Sigmoid colon (tissue), 4 donors: ENCODE results near the gene FSTL4.

ENCODE experiments used
- EP300 ChIP-seq, 4 donors: sonication (generic); formaldehyde crosslinking; IDR thresholded peaks; one replicate each; pipeline ENCODE4 v1.6.1; 2017; ENCODE audit warnings: antibody characterized with exemption in 4 of 4
- POLR2A ChIP-seq, 2 donors: fragments of 450-650 bp; IDR thresholded peaks; one replicate each; pipeline ENCODE4 v1.6.1; 2016; ENCODE audit warnings: antibody characterized with exemption in 2 of 2, mild to moderate bottlenecking in 2 of 2, moderate library complexity in 2 of 2
- POLR2AphosphoS5 ChIP-seq, 4 donors: sonication (generic); formaldehyde crosslinking; IDR thresholded peaks; one replicate each; pipeline ENCODE4 v1.6.1; 2017; ENCODE audit warnings: antibody characterized with exemption in 4 of 4

DNA sequence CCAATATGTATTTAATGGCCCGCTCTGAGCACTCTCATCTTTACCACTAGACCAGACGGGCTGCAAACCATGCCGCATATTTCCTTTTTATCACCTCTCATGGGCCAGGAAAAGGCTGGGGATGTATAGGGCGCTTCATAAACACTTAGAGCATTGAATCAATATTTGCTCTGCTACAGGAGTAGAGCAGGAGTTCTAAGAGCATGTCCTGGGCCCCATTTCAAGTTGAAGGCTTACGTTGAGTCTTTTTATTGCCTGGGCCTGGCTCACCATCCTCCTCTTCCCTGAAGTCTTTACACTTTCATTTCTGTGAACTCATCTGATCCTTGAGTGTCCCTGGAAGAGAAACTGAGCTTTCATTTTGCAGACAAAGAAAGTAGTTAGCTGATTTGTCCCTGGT lies 112.4 kb downstream of the FSTL4 start:
- TF ChIP-seq POLR2A (IDR thresholded peaks at IDR 0.05) (no peak), POLR2AphosphoS5 (IDR thresholded peaks at IDR 0.05) (no peak), EP300 (IDR thresholded peaks at IDR 0.05) (no peak)
